Gastroesophageal sphincter (tissue), 3 donors: Measurements from ENCODE around the gene FHIT.

Experiments
- EP300 ChIP-seq: sonication (generic); formaldehyde crosslinking; IDR thresholded peaks from one replicate; pipeline ENCODE4 v1.6.1; 2017; ENCODE audit warnings: antibody characterized with exemption, mild to moderate bottlenecking
- POLR2A ChIP-seq, 2 donors: fragments of 450-650 bp; IDR thresholded peaks; one replicate each; pipeline ENCODE4 v1.6.1; 2017; ENCODE audit warnings: antibody characterized with exemption in 2 of 2, mild to moderate bottlenecking in 2 of 2, moderate library complexity in 1 of 2
- POLR2AphosphoS5 ChIP-seq: sonication (generic); formaldehyde crosslinking; IDR thresholded peaks from one replicate; pipeline ENCODE4 v1.6.1; 2017; ENCODE audit warnings: antibody characterized with exemption
- TF ChIP-seq, protein P1 (sequence below), 4 experiments: fragments of 200-600 bp in 2 of 4; fragments of 450-650 bp in 2 of 4; sonication (generic) in 1 of 4; IDR thresholded peaks; one replicate each; pipeline ENCODE4 v1.5.1; 2017 to 2019; ENCODE audit warnings: antibody characterized with exemption in 4 of 4, mild to moderate bottlenecking in 2 of 4, moderate library complexity in 2 of 4

DNA sequence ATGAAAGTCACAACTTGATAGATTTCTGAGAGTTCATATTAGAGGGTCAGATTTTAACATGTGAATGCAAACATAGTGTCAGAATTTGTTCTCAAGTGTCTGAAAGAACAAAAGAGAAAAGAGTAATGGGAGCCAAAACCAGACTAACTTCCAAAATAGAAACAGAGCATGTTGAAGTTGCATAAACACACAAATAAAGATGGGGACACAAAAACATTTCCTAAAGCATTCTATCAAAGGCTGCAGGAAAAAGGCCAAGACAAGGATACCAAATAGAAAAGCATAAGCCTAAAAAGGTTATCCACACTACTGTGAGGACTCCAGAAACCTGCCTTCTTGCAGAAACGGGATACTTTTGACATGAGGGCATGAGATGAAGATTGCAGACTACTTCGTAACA is 2.8 kb downstream of the FHIT start:
- TF ChIP-seq, protein P1, sequence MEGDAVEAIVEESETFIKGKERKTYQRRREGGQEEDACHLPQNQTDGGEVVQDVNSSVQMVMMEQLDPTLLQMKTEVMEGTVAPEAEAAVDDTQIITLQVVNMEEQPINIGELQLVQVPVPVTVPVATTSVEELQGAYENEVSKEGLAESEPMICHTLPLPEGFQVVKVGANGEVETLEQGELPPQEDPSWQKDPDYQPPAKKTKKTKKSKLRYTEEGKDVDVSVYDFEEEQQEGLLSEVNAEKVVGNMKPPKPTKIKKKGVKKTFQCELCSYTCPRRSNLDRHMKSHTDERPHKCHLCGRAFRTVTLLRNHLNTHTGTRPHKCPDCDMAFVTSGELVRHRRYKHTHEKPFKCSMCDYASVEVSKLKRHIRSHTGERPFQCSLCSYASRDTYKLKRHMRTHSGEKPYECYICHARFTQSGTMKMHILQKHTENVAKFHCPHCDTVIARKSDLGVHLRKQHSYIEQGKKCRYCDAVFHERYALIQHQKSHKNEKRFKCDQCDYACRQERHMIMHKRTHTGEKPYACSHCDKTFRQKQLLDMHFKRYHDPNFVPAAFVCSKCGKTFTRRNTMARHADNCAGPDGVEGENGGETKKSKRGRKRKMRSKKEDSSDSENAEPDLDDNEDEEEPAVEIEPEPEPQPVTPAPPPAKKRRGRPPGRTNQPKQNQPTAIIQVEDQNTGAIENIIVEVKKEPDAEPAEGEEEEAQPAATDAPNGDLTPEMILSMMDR (IDR thresholded peaks at IDR 0.05) = no peak
- no peak for TF ChIP-seq POLR2A (IDR thresholded peaks at IDR 0.05)
- no peak for TF ChIP-seq POLR2AphosphoS5
- no peak for TF ChIP-seq EP300
